Measurements from ENCODE around the gene SLC25A13.

GRCh38 chr7:96316949-96317348 is 4.9 kb downstream of the SLC25A13 start:
- TF ChIP-seq TAF1 (IDR thresholded peaks at IDR 0.05; ENCODE audit: borderline replicate concordance, insufficient read depth, low read length), result no peak
- no peak for TF ChIP-seq SIN3A (IDR thresholded peaks at IDR 0.05; ENCODE audit: borderline replicate concordance, insufficient read depth, low read length)

Data from PFSK-1 (cell line).